Stimulated activated memory B cell treated with anti-CD40 and anti-IgM and Interleukin-4, amounts not matched to agents 10 μg/mL and 1 μg/mL and 100 μg/mL, for 72 hours (primary cell): Measurements from ENCODE around the gene GPR68.
A peak's percentile ranks its signal among the peaks of the same experiment; 100 is the strongest.
"Not testable (repeated sequence)": the region's sequence is repeated elsewhere in the genome, so short reads cannot be mapped to it uniquely, and the experiment has no call there.

Experiments
- ATAC-seq: fragments of 150-1000 bp; cut with Tn5 transposase; 2 replicates; pipeline ENCODE4 v1.10.0; 2021
- H3K27ac Mint-ChIP-seq: one replicate; pipeline ENCODE4 v1.8.0; 2022; ENCODE audit warnings: mild to moderate bottlenecking, mixed read lengths
- H3K27me3 Mint-ChIP-seq: one replicate; pipeline ENCODE4 v1.8.0; 2022; ENCODE audit warnings: mixed read lengths
- H3K36me3 Mint-ChIP-seq: one replicate; pipeline ENCODE4 v1.8.0; 2022; ENCODE audit warnings: mixed read lengths
- H3K4me1 Mint-ChIP-seq: one replicate; pipeline ENCODE4 v1.8.0; 2022; ENCODE audit warnings: mixed read lengths
- H3K4me3 Mint-ChIP-seq: one replicate; pipeline ENCODE4 v1.8.0; 2022; ENCODE audit warnings: mild to moderate bottlenecking, moderate library complexity, mixed read lengths
- H3K9me3 Mint-ChIP-seq: one replicate; pipeline ENCODE4 v1.8.0; 2022; ENCODE audit warnings: mixed read lengths

GPR68 gene

GRCh38 chr14:91249841-91250616 lies 5.5 kb upstream of the GPR68 start:
- peak overlapping the region; percentile 9 for H3K4me3 Mint-ChIP-seq
- ATAC-seq: peak; percentile 84
- no peaks in the 10 kb centered on the region for H3K36me3 Mint-ChIP-seq
- no peaks in the 10 kb centered on the region for H3K27me3 Mint-ChIP-seq
- peak overlapping the region; percentile 79 for H3K27ac Mint-ChIP-seq
- H3K9me3 Mint-ChIP-seq: peaks cover 4% of the 10 kb centered on the region
- H3K4me1 Mint-ChIP-seq: peaks cover 56% of the 10 kb centered on the region

DNA sequence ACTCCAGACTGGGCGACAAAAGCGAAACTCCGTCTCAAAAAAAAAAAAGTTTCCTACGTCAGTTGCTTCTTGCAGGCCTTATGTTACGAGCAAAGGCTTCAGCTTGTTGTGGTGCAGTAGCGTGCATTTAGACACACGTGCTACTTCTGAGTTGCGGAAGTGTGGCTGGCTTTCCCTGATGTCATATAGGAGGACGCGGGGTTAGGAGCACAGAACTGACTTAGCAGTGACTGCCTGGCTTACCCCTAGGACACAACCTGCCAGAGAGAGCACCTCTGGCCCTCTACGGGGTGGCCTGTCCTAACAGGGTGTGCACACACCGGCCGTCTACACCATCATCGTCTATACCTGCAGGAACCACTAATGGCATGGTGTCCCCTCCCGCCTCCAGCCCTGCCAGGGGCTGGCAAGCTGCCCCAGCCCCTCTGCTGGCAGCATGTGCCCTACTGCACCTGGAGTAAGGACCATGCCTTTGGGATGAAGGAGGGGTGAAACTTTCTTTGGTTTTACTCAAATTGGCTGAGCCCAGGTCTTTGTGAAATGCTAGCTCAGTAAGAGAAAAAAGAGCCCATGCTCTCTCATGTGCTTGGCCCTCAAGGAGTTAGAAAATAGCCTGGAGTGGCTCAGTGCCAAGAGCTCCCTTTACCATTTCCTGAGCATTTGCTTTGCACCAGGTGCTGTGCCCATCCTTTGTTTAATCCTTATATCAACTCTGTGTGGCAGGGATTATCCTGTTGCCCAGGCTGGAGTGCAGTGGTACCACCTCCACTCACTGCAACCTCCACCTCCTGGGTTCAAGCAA lies 1.7 kb upstream of the GPR68 start:
- Mint-ChIP-seq H3K27me3 (no peaks in the 10 kb centered on the region), H3K27ac (no peak overlapping the region), H3K36me3 (no peaks in the 10 kb centered on the region), H3K9me3 (peaks cover 7% of the 10 kb centered on the region), H3K4me1 (peaks cover 65% of the 10 kb centered on the region), H3K4me3 (no peak overlapping the region)
- ATAC-seq: no peak

- not testable (repeated sequence) for H3K4me3 Mint-ChIP-seq
Observed at GRCh38 chr14:91245616-91246015, 1.1 kb upstream of the GPR68 start.

GRCh38 chr14:91245029-91245428 lies 525 bp upstream of the GPR68 start:
- no peak overlapping the region for H3K4me3 Mint-ChIP-seq
- no peaks in the 10 kb centered on the region for H3K36me3 Mint-ChIP-seq
- peaks cover 7% of the 10 kb centered on the region for H3K9me3 Mint-ChIP-seq
- ATAC-seq: no peak
- peaks cover 57% of the 10 kb centered on the region for H3K4me1 Mint-ChIP-seq
- no peaks in the 10 kb centered on the region for H3K27me3 Mint-ChIP-seq
- peak overlapping the region; percentile 76 for H3K27ac Mint-ChIP-seq

More at GRCh38 chr14:91245616-91246015, 1.1 kb upstream of the GPR68 start:
- ATAC-seq, H3K27ac Mint-ChIP-seq, H3K27me3 Mint-ChIP-seq, H3K9me3 Mint-ChIP-seq, H3K36me3 Mint-ChIP-seq: not testable (repeated sequence)
- H3K4me1 Mint-ChIP-seq: peaks cover 62% of the 10 kb centered on the region

- H3K27me3 Mint-ChIP-seq: no peaks in the 10 kb centered on the region
- peaks cover 7% of the 10 kb centered on the region for H3K9me3 Mint-ChIP-seq
- no peaks in the 10 kb centered on the region for H3K36me3 Mint-ChIP-seq
- peak overlapping the region; percentile 76 for H3K27ac Mint-ChIP-seq
- H3K4me3 Mint-ChIP-seq: peak overlapping the region; percentile 71
- H3K4me1 Mint-ChIP-seq: peaks cover 66% of the 10 kb centered on the region
- ATAC-seq: no peak
Observed at GRCh38 chr14:91243074-91243471, 1.4 kb downstream of the GPR68 start.

DNA sequence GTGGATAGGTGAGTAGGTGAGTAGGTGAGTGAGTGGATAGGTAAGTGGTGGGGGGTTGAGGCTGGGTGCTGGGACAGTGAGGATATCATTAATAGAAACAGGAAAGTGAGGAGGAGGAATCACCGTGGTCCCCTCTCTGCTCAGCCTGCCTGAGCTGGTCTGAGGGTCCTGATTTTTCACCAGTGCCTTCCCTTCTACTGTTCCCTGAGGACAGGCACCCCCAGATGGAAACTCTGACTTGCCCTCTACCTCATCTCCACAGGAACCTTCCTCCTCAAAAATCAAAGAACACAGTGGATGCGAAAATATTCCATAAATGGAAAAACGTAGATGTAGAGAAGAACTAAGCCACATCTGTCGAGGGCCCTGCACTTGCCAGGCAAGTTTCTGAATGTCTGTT lies 1.9 kb downstream of the GPR68 start:
- no peak for ATAC-seq
- peaks cover 7% of the 10 kb centered on the region for H3K9me3 Mint-ChIP-seq
- H3K27me3 Mint-ChIP-seq: no peaks in the 10 kb centered on the region
- H3K36me3 Mint-ChIP-seq: no peaks in the 10 kb centered on the region
- H3K4me1 Mint-ChIP-seq: peaks cover 69% of the 10 kb centered on the region
- peak overlapping the region; percentile 76 for H3K27ac Mint-ChIP-seq
- peak overlapping the region; percentile 71 for H3K4me3 Mint-ChIP-seq

GRCh38 chr14:91241863-91242262 lies 2.6 kb downstream of the GPR68 start:
- peak; percentile 83 for ATAC-seq
- Mint-ChIP-seq H3K36me3 (no peaks in the 10 kb centered on the region), H3K4me1 (peaks cover 64% of the 10 kb centered on the region), H3K27me3 (no peaks in the 10 kb centered on the region), H3K27ac (peak overlapping the region; percentile 76), H3K4me3 (peak overlapping the region; percentile 71), H3K9me3 (peaks cover 3% of the 10 kb centered on the region)

DNA sequence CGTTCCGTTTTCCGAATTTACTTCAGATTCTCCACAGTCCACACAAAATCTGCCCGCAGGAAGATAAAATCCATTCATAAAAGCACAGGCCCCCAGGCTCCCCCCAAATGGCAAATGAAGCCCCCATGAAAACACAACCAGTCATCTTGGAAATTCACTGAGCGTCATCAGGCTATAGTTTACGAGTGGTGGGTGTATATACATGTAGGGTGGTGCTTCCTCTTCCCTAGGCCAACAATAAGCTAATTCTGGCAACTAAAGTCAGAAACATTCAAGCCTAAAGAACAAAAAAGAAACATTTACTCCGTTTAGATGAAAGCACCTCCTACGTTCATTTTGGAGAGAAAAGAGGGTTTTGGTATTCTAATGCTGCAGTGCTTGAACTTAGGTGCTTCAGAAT lies 5.8 kb downstream of the GPR68 start:
- Mint-ChIP-seq H3K27ac (peak overlapping the region; percentile 45), H3K36me3 (peaks cover 9% of the 10 kb centered on the region), H3K9me3 (peaks cover 3% of the 10 kb centered on the region), H3K27me3 (no peaks in the 10 kb centered on the region), H3K4me3 (no peak overlapping the region), H3K4me1 (peaks cover 50% of the 10 kb centered on the region)
- ATAC-seq: no peak

DNA sequence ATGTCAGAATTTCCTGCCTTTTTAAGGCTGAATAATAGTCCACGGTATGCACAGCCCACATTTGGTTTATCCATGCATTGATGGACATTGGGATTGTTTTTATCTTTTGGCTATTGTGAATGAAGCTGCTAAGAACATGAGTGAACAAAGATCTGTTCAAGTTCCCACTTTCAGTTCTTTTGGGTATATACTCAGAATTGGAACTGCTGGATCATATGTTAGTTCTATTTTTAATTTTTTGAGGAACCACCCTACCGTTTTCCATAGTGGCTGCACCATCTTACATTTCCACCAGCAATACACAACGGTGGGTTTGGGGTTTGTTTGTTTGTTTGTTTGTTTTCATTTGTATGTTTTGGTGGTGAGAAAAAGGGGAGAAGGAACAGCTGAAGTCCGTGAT lies 6.4 kb downstream of the GPR68 start:
- Mint-ChIP-seq H3K36me3 (peaks cover 9% of the 10 kb centered on the region), H3K9me3 (peaks cover 3% of the 10 kb centered on the region), H3K27ac (peak overlapping the region; percentile 45), H3K27me3 (no peaks in the 10 kb centered on the region), H3K4me3 (no peak overlapping the region), H3K4me1 (peaks cover 44% of the 10 kb centered on the region)
- ATAC-seq: no peak

DNA sequence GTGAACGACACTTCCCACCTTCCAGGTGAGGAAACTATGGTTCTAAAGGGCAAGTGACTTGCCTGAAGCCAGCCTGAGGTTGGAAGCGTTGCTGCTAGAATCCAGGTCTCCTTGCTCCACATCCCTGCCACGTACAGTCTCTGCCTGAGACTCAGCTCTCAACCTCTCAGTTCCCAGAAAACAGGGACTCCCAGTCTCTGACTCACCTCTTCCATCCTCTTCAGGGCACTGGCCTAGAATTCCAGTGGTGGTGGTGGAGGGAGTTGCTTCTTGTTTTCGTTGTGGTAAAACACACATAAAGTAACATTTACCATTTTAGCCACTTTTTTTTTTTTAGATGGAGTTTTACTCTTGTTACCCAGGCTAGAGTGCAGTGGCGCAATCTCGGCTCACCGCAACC lies 7.3 kb downstream of the GPR68 start:
- no peak for ATAC-seq
- H3K4me1 Mint-ChIP-seq: peaks cover 41% of the 10 kb centered on the region
- H3K27ac Mint-ChIP-seq: no peak overlapping the region
- peaks cover 9% of the 10 kb centered on the region for H3K36me3 Mint-ChIP-seq
- H3K4me3 Mint-ChIP-seq: no peak overlapping the region
- peaks cover 3% of the 10 kb centered on the region for H3K9me3 Mint-ChIP-seq
- no peaks in the 10 kb centered on the region for H3K27me3 Mint-ChIP-seq

- Mint-ChIP-seq H3K27ac (no peak overlapping the region), H3K4me3 (no peak overlapping the region), H3K9me3 (no peaks in the 10 kb centered on the region), H3K4me1 (peaks cover 31% of the 10 kb centered on the region), H3K27me3 (no peaks in the 10 kb centered on the region), H3K36me3 (peaks cover 9% of the 10 kb centered on the region)
- no peak for ATAC-seq
Observed at GRCh38 chr14:91235841-91236240, 8.7 kb downstream of the GPR68 start.

DNA sequence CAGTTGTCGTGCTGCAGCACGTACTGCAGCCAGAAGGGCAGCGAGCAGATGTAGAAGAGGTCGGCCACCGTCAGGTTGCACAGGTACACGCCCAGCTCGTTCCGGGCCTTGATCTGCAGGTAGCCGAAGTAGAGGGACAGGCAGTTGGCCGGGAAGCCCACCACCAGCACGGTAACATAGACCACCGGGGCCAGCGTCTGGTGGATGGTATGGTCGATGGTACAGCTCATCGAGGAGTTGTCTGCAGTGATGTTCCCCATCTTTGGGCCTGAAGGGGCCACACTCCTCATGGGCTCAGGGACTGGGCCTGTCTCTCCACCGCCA lies 9.8 kb downstream of the GPR68 start:
- Mint-ChIP-seq H3K27ac (no peak overlapping the region), H3K9me3 (no peaks in the 10 kb centered on the region), H3K4me3 (no peak overlapping the region), H3K4me1 (peaks cover 39% of the 10 kb centered on the region), H3K36me3 (peaks cover 9% of the 10 kb centered on the region), H3K27me3 (no peaks in the 10 kb centered on the region)
- no peak for ATAC-seq

DNA sequence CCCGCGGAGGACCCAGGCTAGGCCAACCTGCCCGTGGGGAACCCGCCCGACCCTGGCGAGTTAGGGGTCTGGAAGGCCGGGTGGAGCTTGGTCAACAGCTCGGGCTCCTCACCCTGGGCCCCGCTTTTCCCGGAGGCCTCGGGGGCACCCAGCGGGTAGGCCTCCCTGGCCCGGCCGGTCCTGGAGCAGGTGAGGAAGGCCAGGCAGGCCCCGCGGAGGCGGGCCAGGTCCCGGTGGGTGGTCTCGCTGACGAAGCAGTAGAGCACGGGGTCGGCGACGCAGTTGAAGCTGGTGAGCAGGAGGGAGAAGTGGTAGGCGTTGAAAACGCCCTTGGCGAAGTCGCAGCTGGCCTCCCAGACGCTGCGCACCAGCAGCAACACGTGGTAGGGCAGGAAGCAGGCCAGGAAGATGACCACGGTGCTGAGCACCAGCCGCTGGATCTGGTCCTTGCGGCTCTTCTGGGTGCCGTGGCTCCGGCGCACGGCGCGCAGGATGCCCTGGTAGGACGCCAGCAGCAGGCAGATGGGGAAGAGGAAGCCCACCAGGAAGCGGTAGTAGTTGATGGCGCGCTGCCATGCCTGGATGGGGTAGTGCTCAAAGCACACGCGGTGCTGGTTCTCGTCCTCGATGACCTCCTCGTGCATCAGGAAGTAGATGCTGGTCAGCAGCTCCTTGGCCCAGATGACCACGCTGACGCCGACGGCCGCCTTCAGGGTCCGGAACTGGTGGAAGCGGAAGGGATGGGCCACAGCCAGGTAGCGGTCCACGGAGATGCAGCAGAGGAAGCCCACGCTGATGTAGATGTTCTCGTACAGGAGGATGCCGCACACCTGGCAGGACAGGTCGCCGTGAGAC lies 10.3 kb downstream of the GPR68 start:
- H3K4me3 Mint-ChIP-seq: no peak overlapping the region
- peaks cover 9% of the 10 kb centered on the region for H3K36me3 Mint-ChIP-seq
- no peaks in the 10 kb centered on the region for H3K9me3 Mint-ChIP-seq
- no peaks in the 10 kb centered on the region for H3K27me3 Mint-ChIP-seq
- H3K4me1 Mint-ChIP-seq: peaks cover 39% of the 10 kb centered on the region
- no peak for ATAC-seq
- H3K27ac Mint-ChIP-seq: no peak overlapping the region

DNA sequence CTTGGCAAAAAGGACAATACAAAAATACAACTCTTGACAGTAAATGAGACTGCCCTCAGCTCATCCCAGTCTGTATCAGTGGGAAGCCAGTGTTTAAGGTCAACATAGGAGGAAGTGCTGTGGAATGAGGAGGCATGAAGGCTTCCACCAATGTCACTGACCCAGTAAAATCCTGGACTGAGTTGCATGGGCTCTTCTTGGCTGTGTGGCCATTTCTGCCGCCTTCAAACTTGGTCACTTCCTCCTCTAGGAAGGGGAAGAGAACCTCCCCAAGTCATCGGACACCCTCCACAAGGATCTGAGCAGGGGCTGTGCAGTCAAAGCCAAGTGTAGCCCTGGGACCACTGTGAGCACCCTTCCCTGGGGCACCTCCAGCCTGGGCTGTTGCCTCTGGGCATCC lies 11.9 kb downstream of the GPR68 start:
- no peak for ATAC-seq
- H3K36me3 Mint-ChIP-seq: peaks cover 9% of the 10 kb centered on the region
- no peaks in the 10 kb centered on the region for H3K9me3 Mint-ChIP-seq
- no peak overlapping the region for H3K4me3 Mint-ChIP-seq
- peak overlapping the region; percentile 11 for H3K27ac Mint-ChIP-seq
- H3K27me3 Mint-ChIP-seq: no peaks in the 10 kb centered on the region
- H3K4me1 Mint-ChIP-seq: peaks cover 40% of the 10 kb centered on the region

DNA sequence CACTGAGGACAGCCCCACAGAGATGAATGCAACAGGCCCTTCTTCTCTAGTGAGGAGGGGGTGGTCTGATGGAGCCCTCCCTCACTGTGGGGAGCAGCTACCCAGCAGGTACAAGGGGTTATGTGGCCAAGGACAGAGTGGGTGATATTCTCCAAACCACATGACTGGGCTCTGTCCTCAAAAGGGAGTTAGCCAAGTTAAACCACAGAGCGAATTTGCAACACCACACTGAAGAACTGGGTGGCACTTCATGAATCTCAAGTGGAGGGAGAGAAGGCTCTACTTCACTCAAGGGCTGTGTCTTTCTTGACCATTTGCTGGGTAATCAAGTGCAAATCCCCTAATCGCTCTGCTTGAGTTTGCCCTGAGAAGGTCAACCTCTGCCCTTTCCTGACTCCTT lies 12.5 kb downstream of the GPR68 start:
- no peak for ATAC-seq
- peaks cover 9% of the 10 kb centered on the region for H3K36me3 Mint-ChIP-seq
- no peak overlapping the region for H3K4me3 Mint-ChIP-seq
- no peaks in the 10 kb centered on the region for H3K27me3 Mint-ChIP-seq
- no peaks in the 10 kb centered on the region for H3K9me3 Mint-ChIP-seq
- H3K4me1 Mint-ChIP-seq: peaks cover 46% of the 10 kb centered on the region
- peak overlapping the region; percentile 11 for H3K27ac Mint-ChIP-seq
